GM18508 (cell line): ENCODE data around the gene ATP8A2.

Experiments used
- ATAC-seq: cut with Tn5 transposase; IDR thresholded peaks from one replicate; pipeline ENCODE4 v1.9.1; 2021; ENCODE audit warnings: moderate number of reproducible peaks; ENCODE audit not compliant: insufficient read depth, unreplicated experiment

Gene ATP8A2

GRCh38 chr13:25836574-25837336 is 465.0 kb downstream of the ATP8A2 start:
- ATAC-seq, result no peak

- ATAC-seq, result no peak
Observed at GRCh38 chr13:25839371-25839770, 467.6 kb downstream of the ATP8A2 start.

GRCh38 chr13:25840261-25840660 is 468.5 kb downstream of the ATP8A2 start:
- no peak for ATAC-seq

- ATAC-seq, result no peak
Observed at GRCh38 chr13:25840931-25841330, 469.2 kb downstream of the ATP8A2 start.

- ATAC-seq, result no peak
Observed at GRCh38 chr13:25843692-25844091, 471.9 kb downstream of the ATP8A2 start.

GRCh38 chr13:25844559-25845434 is 473.0 kb downstream of the ATP8A2 start:
- no peak for ATAC-seq

GRCh38 chr13:25846222-25846984 is 474.6 kb downstream of the ATP8A2 start:
- no peak for ATAC-seq

- no peak for ATAC-seq
Observed at GRCh38 chr13:25847145-25847544, 475.4 kb downstream of the ATP8A2 start.

- no peak for ATAC-seq
Observed at GRCh38 chr13:25847635-25848626, 476.2 kb downstream of the ATP8A2 start.

GRCh38 chr13:25848812-25849745 is 477.3 kb downstream of the ATP8A2 start:
- no peak for ATAC-seq

- no peak for ATAC-seq
Observed at GRCh38 chr13:25857830-25858229, 486.1 kb downstream of the ATP8A2 start.

- ATAC-seq, result no peak
Observed at GRCh38 chr13:25859528-25859927, 487.8 kb downstream of the ATP8A2 start.

GRCh38 chr13:25860265-25860664 is 488.5 kb downstream of the ATP8A2 start:
- ATAC-seq, result no peak

- no peak for ATAC-seq
Observed at GRCh38 chr13:25860862-25861261, 489.1 kb downstream of the ATP8A2 start.

GRCh38 chr13:25862156-25862555 is 490.4 kb downstream of the ATP8A2 start:
- no peak for ATAC-seq

- ATAC-seq, result no peak
Observed at GRCh38 chr13:25864116-25864515, 492.3 kb downstream of the ATP8A2 start.

GRCh38 chr13:25864936-25865335 is 493.2 kb downstream of the ATP8A2 start:
- no peak for ATAC-seq

GRCh38 chr13:25865391-25865790 is 493.6 kb downstream of the ATP8A2 start:
- ATAC-seq, result no peak
